GM21360 (cell line): Measurements from ENCODE around the gene TRIM49D2.
"Not testable (repeated sequence)": the region's sequence is repeated elsewhere in the genome, so short reads cannot be mapped to it uniquely, and the experiment has no call there.

Source experiments
- ATAC-seq: cut with Tn5 transposase; IDR thresholded peaks from one replicate; pipeline ENCODE4 v1.9.1; 2021; ENCODE audit warnings: mild to moderate bottlenecking, moderate library complexity; ENCODE audit not compliant: unreplicated experiment

Gene TRIM49D2

GRCh38 chr11:89923764-89924163, at the start of gene TRIM49D2:
TSS of gene TRIM49D2 (plus strand) at chr11:89924064. CDS start at chr11:89926762, 2,698 bp downstream.
- not testable (repeated sequence) for ATAC-seq

- ATAC-seq, result not testable (repeated sequence)
Measured at GRCh38 chr11:89877511-89877910, 46.4 kb upstream of the TRIM49D2 start.

GRCh38 chr11:89893245-89893644, 30.6 kb upstream of the TRIM49D2 start:
- not testable (repeated sequence) for ATAC-seq

- ATAC-seq, result not testable (repeated sequence)
Measured at GRCh38 chr11:89900809-89901208, 23.1 kb upstream of the TRIM49D2 start.

- no peak for ATAC-seq
Measured at GRCh38 chr11:89922195-89922660, 1.6 kb upstream of the TRIM49D2 start, which contains the start of gene TRIM49D1. TSS of gene TRIM49D1 (minus strand) at chr11:89922245. CDS start at chr11:89917710, 4,535 bp downstream.

GRCh38 chr11:89960833-89961232, 37.0 kb downstream of the TRIM49D2 start:
- not testable (repeated sequence) for ATAC-seq

GRCh38 chr11:89965737-89966136, 41.9 kb downstream of the TRIM49D2 start, which contains the start of gene TRIM64:
TSS of gene TRIM64 (plus strand) at chr11:89966037. CDS start at chr11:89968504, 2,467 bp downstream.
- not testable (repeated sequence) for ATAC-seq
